HepG2 (cell line): ENCODE results near the gene MEF2A. TPM values are rescaled to one million over a fixed set of nuclear protein-coding genes. Genes with fewer than 3 reads are reported as not detected.

Experiments used
- ATAC-seq: fragments of 200-7000 bp; cut with Tn5 transposase; 3 replicates; pipeline ENCODE4 v1.9.1; 2020; ENCODE audit warnings: mild to moderate bottlenecking, moderate library complexity
- BruUV-seq: library from RNA; stranded (reverse); fragments of 400-500 nt; replicated peaks from 2 replicates; lab custom pipeline; 2021; lab: Mats Ljungman, UMichigan
- CTCF ChIA-PET: fragments of 300-600 bp; formaldehyde crosslinking; extraction: SDS; loops from one replicate; lab custom pipeline; 2021; ENCODE audit warnings: low total read pairs, inconsistent platforms, low intra/inter-chr PET ratio; lab: Yijun Ruan, JAX
- POLR2A ChIA-PET: fragments of 350-600 bp; sonication (Branson Sonifier 250); formaldehyde crosslinking; loops from one replicate; lab custom pipeline; 2020; ENCODE audit warnings: antibody characterized with exemption, inconsistent platforms; lab: Yijun Ruan, JAX
- DNase-seq: peaks from one replicate; pipeline ENCODE4 v3.0.0-alpha.2; 2015; ENCODE audit warnings: low spot score
- FAIRE-seq: peaks from 3 replicates; lab custom pipeline; 2011; peaks lifted over from hg19 to GRCh38; lab: Jason Lieb, UNC
- H2AFZ ChIP-seq: one replicate; pipeline ENCODE4 v1.6.1; 2011; ENCODE audit warnings: low read length, inconsistent platforms
- H3K27ac ChIP-seq: fragments of 300-600 bp; 3 replicates; pipeline ENCODE4 v1.8.0; 2011; ENCODE audit warnings: mixed run types, mild to moderate bottlenecking, mixed read lengths, low read length, inconsistent platforms; ENCODE audit not compliant: insufficient read depth; ENCODE audit errors: extremely low read length
- H3K27me3 ChIP-seq, 2 experiments: fragments of 200-600 bp in 1 of 2; 2 replicates in 1 of 2; 3 replicates in 1 of 2; pipeline versions ENCODE4 v1.6.0 to v1.8.0; 2011; ENCODE audit warnings: low read length in 2 of 2, mild to moderate bottlenecking in 2 of 2, moderate library complexity in 2 of 2, inconsistent platforms in 1 of 2; ENCODE audit not compliant: insufficient read depth in 2 of 2, control insufficient read depth in 1 of 2
- H3K36me3 ChIP-seq, 2 experiments: fragments of 200-600 bp in 1 of 2; replicated peaks in 1 of 2; 2 replicates in 1 of 2; 3 replicates in 1 of 2; pipeline versions ENCODE4 v1.5.1 to v1.8.0; 2011; ENCODE audit warnings: low read length in 2 of 2, inconsistent platforms in 1 of 2; ENCODE audit not compliant: insufficient read depth in 2 of 2, control insufficient read depth in 1 of 2
- H3K4me1 ChIP-seq: 2 replicates; pipeline ENCODE4 v1.5.1; 2012; ENCODE audit warnings: low read length, inconsistent platforms; ENCODE audit not compliant: insufficient read depth
- H3K4me2 ChIP-seq: 2 replicates; pipeline ENCODE4 v1.6.0; 2011; ENCODE audit warnings: low read depth, low read length, inconsistent platforms
- H3K4me3 ChIP-seq, 3 experiments: fragments of 200-600 bp in 1 of 3; sonication (generic), shearing (Covaris generic) in 1 of 3; replicated peaks in 1 of 3; 2 replicates each; pipeline ENCODE4 v1.5.1; 2011 to 2016; ENCODE audit warnings: low read length in 3 of 3, inconsistent platforms in 2 of 3, low read depth in 2 of 3, mild to moderate bottlenecking in 2 of 3, control low read depth in 1 of 3, mixed read lengths in 1 of 3; ENCODE audit not compliant: insufficient read depth in 1 of 3
- H3K79me2 ChIP-seq: one replicate; pipeline ENCODE4 v1.6.1; 2011; ENCODE audit warnings: low read length, inconsistent platforms; ENCODE audit not compliant: insufficient read depth
- H3K9ac ChIP-seq: 2 replicates; pipeline ENCODE4 v1.6.0; 2011; ENCODE audit warnings: mild to moderate bottlenecking, low read depth, low read length, inconsistent platforms; ENCODE audit not compliant: insufficient read depth
- H3K9me3 ChIP-seq: 2 replicates; pipeline ENCODE4 v1.5.1; 2012; ENCODE audit warnings: mild to moderate bottlenecking, low read length
- H4K20me1 ChIP-seq: 2 replicates; pipeline ENCODE4 v1.6.0; 2011; ENCODE audit warnings: inconsistent platforms, mild to moderate bottlenecking, low read length, moderate library complexity; ENCODE audit not compliant: insufficient read depth
- ARID2 ChIP-seq: sonication (generic); formaldehyde crosslinking; IDR thresholded peaks from 2 replicates; pipeline ENCODE4 v1.8.1; 2022; ENCODE audit warnings: mild to moderate bottlenecking, missing genetic modification reagents, borderline replicate concordance
- ATF7-NPFF ChIP-seq: sonication (generic); formaldehyde crosslinking; IDR thresholded peaks from 2 replicates; pipeline ENCODE4 v1.8.1; 2023; ENCODE audit warnings: mild to moderate bottlenecking, low read depth, missing genetic modification reagents, moderate library complexity
- BRD4 ChIP-seq: sonication (generic); formaldehyde crosslinking; IDR thresholded peaks from 2 replicates; pipeline ENCODE4 v1.4.0; 2020; ENCODE audit warnings: missing genetic modification reagents
- HDAC1 ChIP-seq: sonication (generic); formaldehyde crosslinking; IDR thresholded peaks from 2 replicates; pipeline ENCODE4 v1.5.1; 2020; ENCODE audit warnings: mild to moderate bottlenecking, missing genetic modification reagents
- KMT2A ChIP-seq: sonication (generic); formaldehyde crosslinking; IDR thresholded peaks from 2 replicates; pipeline ENCODE4 v1.4.0; 2020; ENCODE audit warnings: missing genetic modification reagents
- MLLT10 ChIP-seq: sonication (generic); formaldehyde crosslinking; IDR thresholded peaks from 2 replicates; pipeline ENCODE4 v1.4.0; 2020; ENCODE audit warnings: missing genetic modification reagents
- PLSCR1 ChIP-seq: sonication (generic); formaldehyde crosslinking; IDR thresholded peaks from 2 replicates; pipeline ENCODE4 v1.5.0; 2020; ENCODE audit warnings: missing genetic modification reagents, mild to moderate bottlenecking, borderline replicate concordance
- PPARG ChIP-seq: conservative IDR thresholded peaks from 2 replicates; pipeline ENCODE4 v1.6.1; 2016; ENCODE audit warnings: missing biosample characterization, missing genetic modification reagents
- RELA ChIP-seq: sonication (generic); formaldehyde crosslinking; IDR thresholded peaks from 2 replicates; pipeline ENCODE4 v1.4.0; 2020; ENCODE audit warnings: missing genetic modification reagents
- SOX5 ChIP-seq: IDR thresholded peaks from 2 replicates; pipeline ENCODE4 v1.6.1; 2016; ENCODE audit warnings: borderline replicate concordance
- TGIF2 ChIP-seq: IDR thresholded peaks from 2 replicates; pipeline ENCODE4 v1.6.1; 2016; ENCODE audit warnings: control low read depth, missing compliant biosample characterization
- ZFAT ChIP-seq: sonication (generic); formaldehyde crosslinking; conservative IDR thresholded peaks from 2 replicates; pipeline ENCODE4 v1.8.1; 2023; ENCODE audit warnings: missing genetic modification reagents, inconsistent platforms
- ZNF33A ChIP-seq: sonication (generic); formaldehyde crosslinking; IDR thresholded peaks from 2 replicates; pipeline ENCODE4 v1.5.1; 2020; ENCODE audit warnings: missing genetic modification reagents, mild to moderate bottlenecking, moderate library complexity, borderline replicate concordance
- ZNF672 ChIP-seq: sonication (generic); formaldehyde crosslinking; IDR thresholded peaks from 2 replicates; pipeline ENCODE4 v1.8.1; 2022; ENCODE audit warnings: missing genetic modification reagents
- ZNF775 ChIP-seq: sonication (generic); formaldehyde crosslinking; IDR thresholded peaks from 2 replicates; pipeline ENCODE4 v1.4.0; 2020; ENCODE audit warnings: missing genetic modification reagents, mild to moderate bottlenecking, moderate library complexity, borderline replicate concordance
- ZNF790 ChIP-seq: sonication (generic); formaldehyde crosslinking; IDR thresholded peaks from 2 replicates; pipeline ENCODE4 v1.8.0; 2022; ENCODE audit warnings: missing genetic modification reagents, mild to moderate bottlenecking, borderline replicate concordance
- ZNF879 ChIP-seq: sonication (generic); formaldehyde crosslinking; IDR thresholded peaks from 2 replicates; pipeline ENCODE4 v1.8.1; 2023; ENCODE audit warnings: missing genetic modification reagents
- WGBS: methylation state at CpG from one replicate; pipeline ENCODE4 v1.1.6; 2017; ENCODE audit warnings: low lambda C conversion rate; 5-methylcytosine and 5-hydroxymethylcytosine counted together
- in situ Hi-C: cut with HindIII; loops from 2 replicates; pipeline ENCODE4 v1.10.0; 2017; ENCODE audit warnings: low pct_unique_long_range_greater_than_20kb; ENCODE audit not compliant: extremely low pct_ligation_motif_present
- intact Hi-C: fragments of 100-400 bp; cut with micrococcal nuclease; formaldehyde crosslinking; loops from one replicate; pipeline ENCODE4 v1.10.0; 2022; ENCODE audit not compliant: unreplicated experiment
- polyA plus RNA-seq, 8 experiments: library from polyadenylated mRNA; depleted of rRNA in 3 of 8; stranded (reverse) in 7 of 8; unstranded in 1 of 8; fragments of >200 nt; fragmentation: Illumina TruSeq in 4 of 8; extraction: Trizol in 4 of 8; gene quantifications; 2 replicates each; pipeline versions ENCODE4 v1.2.1 to v1.2.3, GENCODE V29; 2011 to 2016; ENCODE audit warnings: low read depth in 4 of 8, missing spikeins in 1 of 8, mixed read lengths in 1 of 8; ENCODE audit not compliant: insufficient read depth in 1 of 8
- total RNA-seq, 5 experiments: library from RNA; depleted of rRNA; stranded (reverse); fragments of >200 nt; fragmentation: Illumina TruSeq; extraction: Trizol; gene quantifications; 2 replicates each; pipeline ENCODE4 v1.2.3, GENCODE V29; 2016; ENCODE audit warnings: low read depth in 1 of 5

Gene MEF2A
- total and polyA plus RNA-seq, 2 of the 13 experiments (the other 11 are each of a cell fraction or from before 2014, with no cell fraction given), result 15.2 to 24.4 TPM

- no peaks in the 10 kb centered on the region for H3K9me3 ChIP-seq
- no TSS peak for BruUV-seq
These were observed 165.7 kb downstream of the MEF2A start for GRCh38 chr15:99731336-99732123.

More at GRCh38 chr15:99731336-99732123, 165.7 kb downstream of the MEF2A start:
- Histone ChIP-seq H3K27ac (no peak overlapping the region), H4K20me1 (no peaks in the 10 kb centered on the region), H3K79me2 (no peaks in the 10 kb centered on the region), H3K9ac (peak overlapping the region; percentile 77; the same call in 1 of the 2 replicates), H3K4me1 (peaks cover 41% of the 10 kb centered on the region), H3K27me3 (no peaks in the 10 kb centered on the region; a peak in 1 of 5 replicates), H3K4me2 (peak overlapping the region; percentile 68), H3K4me3 (peak overlapping the region in 1 of 3 experiments; percentile 84; a peak in 1 of 6 replicates), H3K36me3 (peaks cover 0 to 12% of the 10 kb centered on the region in 2 experiments; a peak in 2 of 5 replicates), H2AFZ (no peak overlapping the region)
- in situ Hi-C loops (no loop called here), intact Hi-C loops (no loop called here)
- DNase-seq (no peak), FAIRE-seq (no peak), ATAC-seq (no peak)
- ChIA-PET CTCF (no interaction called here), POLR2A (interaction anchor here (0.6 kb wide), 1 partner anchor 834 kb away, joined by 3 read pairs; no protein-coding TSS in a partner anchor)
- WGBS, result 95% methylated on average over 26 of the region's 26 CpGs
- no peak for TF ChIP-seq MLLT10
- TF ChIP-seq ZNF775, result no peak
- TF ChIP-seq PLSCR1 (CRISPR knock-in tag), result no peak
- TF ChIP-seq SOX5 (CRISPR knock-in tag), result no peak
- no peak for TF ChIP-seq ZNF790 (CRISPR knock-in tag)
- no peak for TF ChIP-seq PPARG
- TF ChIP-seq ZNF672 (CRISPR knock-in tag), result no peak
- TF ChIP-seq TGIF2 (CRISPR knock-in tag), result no peak
- TF ChIP-seq KMT2A (CRISPR knock-in tag), result no peak
- no peak for TF ChIP-seq ARID2 (CRISPR knock-in tag)
- no peak for TF ChIP-seq ATF7-NPFF (CRISPR knock-in tag)
- TF ChIP-seq ZFAT, result no peak
- TF ChIP-seq BRD4 (CRISPR knock-in tag), result no peak
- TF ChIP-seq HDAC1, result no peak
- TF ChIP-seq ZNF33A (CRISPR knock-in tag), result no peak
- TF ChIP-seq ZNF879 (CRISPR knock-in tag), result no peak
- no peak for TF ChIP-seq RELA (CRISPR knock-in tag)
